Neural progenitor cell (in vitro differentiated cells): ENCODE data around the gene TMCC3. TPM values are rescaled to one million over a fixed set of nuclear protein-coding genes. Genes with fewer than 3 reads are reported as not detected.

Source experiments
- DNase-seq: peaks from one replicate; pipeline ENCODE4 v3.0.0-alpha.2; 2016; ENCODE audit warnings: low spot score
- H2AFZ ChIP-seq: fragments of 200-600 bp; sonication (generic); replicated peaks from 2 replicates; pipeline ENCODE4 v1.6.1; 2016; ENCODE audit warnings: antibody characterized with exemption
- H3F3A ChIP-seq: fragments of 200-600 bp; sonication (generic); 2 replicates; pipeline ENCODE4 v1.6.1; 2016; ENCODE audit warnings: antibody characterized with exemption, low read depth
- H3K27ac ChIP-seq: fragments of 200-600 bp; sonication (generic); 2 replicates; pipeline ENCODE4 v1.5.1; 2016; ENCODE audit warnings: mild to moderate bottlenecking
- H3K27me3 ChIP-seq: fragments of 200-600 bp; sonication (generic); 2 replicates; pipeline ENCODE4 v1.6.1; 2016; ENCODE audit warnings: mild to moderate bottlenecking, moderate library complexity
- H3K36me3 ChIP-seq: fragments of 200-600 bp; sonication (generic); 2 replicates; pipeline ENCODE4 v1.5.1; 2016
- H3K4me1 ChIP-seq: fragments of 200-600 bp; sonication (generic); 2 replicates; pipeline ENCODE4 v1.6.1; 2016; ENCODE audit warnings: mixed run types
- H3K4me2 ChIP-seq: fragments of 200-600 bp; sonication (generic); 2 replicates; pipeline ENCODE4 v1.6.1; 2016
- H3K4me3 ChIP-seq: fragments of 200-600 bp; sonication (generic); 2 replicates; pipeline ENCODE4 v1.5.1; 2016
- H3K79me2 ChIP-seq: fragments of 200-600 bp; sonication (generic); 2 replicates; pipeline ENCODE4 v1.6.1; 2016; ENCODE audit warnings: low read depth
- H3K9ac ChIP-seq: fragments of 200-600 bp; sonication (generic); 2 replicates; pipeline ENCODE4 v1.6.1; 2016
- H3K9me3 ChIP-seq: fragments of 200-600 bp; sonication (generic); 2 replicates; pipeline ENCODE4 v1.5.1; 2016; ENCODE audit warnings: low read depth
- H4K20me1 ChIP-seq: fragments of 200-600 bp; sonication (generic); 2 replicates; pipeline ENCODE4 v1.6.1; 2016; ENCODE audit warnings: low read depth
- H3K27ac Mint-ChIP-seq: 3 replicates; pipeline ENCODE4 v1.8.0; 2021; ENCODE audit warnings: mixed read lengths
- H3K27me3 Mint-ChIP-seq: 2 replicates; pipeline ENCODE4 v1.8.0; 2022; ENCODE audit warnings: low read depth, mild to moderate bottlenecking, inconsistent platforms, moderate library complexity, mixed read lengths; ENCODE audit not compliant: insufficient read depth
- H3K36me3 Mint-ChIP-seq: 3 replicates; pipeline ENCODE4 v1.8.0; 2021; ENCODE audit warnings: mixed read lengths
- H3K4me1 Mint-ChIP-seq: 3 replicates; pipeline ENCODE4 v1.8.0; 2021; ENCODE audit warnings: mixed read lengths
- H3K4me3 Mint-ChIP-seq: 3 replicates; pipeline ENCODE4 v1.8.0; 2021; ENCODE audit warnings: mild to moderate bottlenecking, moderate library complexity, mixed read lengths
- H3K9me3 Mint-ChIP-seq: 3 replicates; pipeline ENCODE4 v1.8.0; 2020; ENCODE audit warnings: mixed read lengths
- CTCF ChIP-seq: fragments of 200-600 bp; sonication (generic); IDR thresholded peaks from 2 replicates; pipeline ENCODE4 v1.5.1; 2017; ENCODE audit warnings: antibody characterized with exemption, mild to moderate bottlenecking
- EZH2 ChIP-seq: fragments of 200-600 bp; sonication (generic); IDR thresholded peaks from 2 replicates; pipeline ENCODE4 v1.6.1; 2017; ENCODE audit warnings: antibody characterized with exemption, mild to moderate bottlenecking, moderate library complexity
- EZH2phosphoT487 ChIP-seq: fragments of 200-600 bp; sonication (generic); IDR thresholded peaks from 2 replicates; pipeline ENCODE4 v1.6.1; 2017; ENCODE audit warnings: antibody characterized with exemption
- total RNA-seq: library from RNA; depleted of rRNA; stranded (reverse); fragments of >200 nt; gene quantifications from 2 replicates; pipeline ENCODE4 v1.2.3, GENCODE V29; 2015; ENCODE audit warnings: low replicate concordance

TMCC3 gene
- total RNA-seq, 1 donor from 2014 or later, result 9.5 TPM

GRCh38 chr12:94676922-94677321 lies 26.6 kb upstream of the TMCC3 start:
- Mint-ChIP-seq H3K36me3 (no peaks in the 10 kb centered on the region), H3K4me3 (no peak overlapping the region), H3K27me3 (peaks cover 4% of the 10 kb centered on the region), H3K4me1 (peaks cover 12% of the 10 kb centered on the region), H3K27ac (no peak overlapping the region), H3K9me3 (peaks cover 3% of the 10 kb centered on the region)
- no peaks in the 10 kb centered on the region for H3K36me3 ChIP-seq
- H3K4me3 ChIP-seq, result no peak overlapping the region
- no peak overlapping the region for H3K9ac ChIP-seq
- no peaks in the 10 kb centered on the region for H3F3A ChIP-seq
- no peaks in the 10 kb centered on the region for H3K79me2 ChIP-seq
- DNase-seq, result no peak
- no peak overlapping the region for H2AFZ ChIP-seq
- H3K9me3 ChIP-seq, result no peaks in the 10 kb centered on the region
- no peaks in the 10 kb centered on the region for H3K4me1 ChIP-seq
- H4K20me1 ChIP-seq, result no peaks in the 10 kb centered on the region
- no peak overlapping the region for H3K27ac ChIP-seq
- H3K27me3 ChIP-seq, result no peaks in the 10 kb centered on the region
- TF ChIP-seq EZH2phosphoT487, result no peak
- TF ChIP-seq CTCF, result no peak
- no peak for TF ChIP-seq EZH2
- H3K4me2 ChIP-seq, result no peak overlapping the region

DNA sequence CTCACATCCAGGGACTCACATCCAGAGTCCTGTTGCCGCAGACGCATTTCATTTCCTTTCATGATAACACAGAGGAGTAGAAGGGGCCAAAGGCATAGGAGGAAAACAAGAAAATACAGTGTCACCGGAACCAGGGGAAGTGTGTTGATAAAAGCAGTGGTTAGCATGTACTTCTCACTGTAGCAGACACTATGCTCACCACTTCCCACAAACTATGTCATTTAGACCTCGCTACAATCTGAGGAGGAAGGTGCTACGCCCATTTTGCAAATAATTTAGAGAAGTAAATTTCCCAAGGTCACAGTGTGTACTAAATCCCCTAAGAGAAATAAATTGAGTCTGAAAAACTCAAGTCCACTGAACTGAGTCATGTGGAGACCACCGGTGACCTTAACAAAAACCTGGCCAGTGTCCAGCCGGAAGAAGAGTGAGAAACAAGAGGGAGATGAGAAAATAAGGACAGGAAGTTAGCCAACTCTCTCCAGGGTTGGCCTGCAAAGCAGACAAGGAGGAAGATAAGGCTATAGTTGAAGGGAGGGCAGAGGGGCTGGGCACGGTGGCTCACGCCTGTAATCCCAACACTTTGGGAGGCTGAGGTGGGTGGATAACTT lies 25.8 kb upstream of the TMCC3 start:
- TF ChIP-seq EZH2phosphoT487 (no peak), EZH2 (no peak), CTCF (no peak)
- H3K9ac ChIP-seq, result no peak overlapping the region
- H3K36me3 ChIP-seq, result no peaks in the 10 kb centered on the region
- H3K27me3 ChIP-seq, result no peaks in the 10 kb centered on the region
- no peaks in the 10 kb centered on the region for H4K20me1 ChIP-seq
- no peaks in the 10 kb centered on the region for H3K9me3 ChIP-seq
- Mint-ChIP-seq H3K36me3 (no peaks in the 10 kb centered on the region), H3K9me3 (peaks cover 3% of the 10 kb centered on the region), H3K4me1 (peaks cover 16% of the 10 kb centered on the region), H3K27me3 (peaks cover 4% of the 10 kb centered on the region), H3K4me3 (no peak overlapping the region), H3K27ac (no peak overlapping the region)
- no peak overlapping the region for H3K4me3 ChIP-seq
- no peak overlapping the region for H2AFZ ChIP-seq
- H3K27ac ChIP-seq, result no peak overlapping the region
- H3K4me2 ChIP-seq, result no peak overlapping the region
- H3K79me2 ChIP-seq, result no peaks in the 10 kb centered on the region
- DNase-seq, result no peak
- no peaks in the 10 kb centered on the region for H3K4me1 ChIP-seq
- H3F3A ChIP-seq, result no peaks in the 10 kb centered on the region

DNA sequence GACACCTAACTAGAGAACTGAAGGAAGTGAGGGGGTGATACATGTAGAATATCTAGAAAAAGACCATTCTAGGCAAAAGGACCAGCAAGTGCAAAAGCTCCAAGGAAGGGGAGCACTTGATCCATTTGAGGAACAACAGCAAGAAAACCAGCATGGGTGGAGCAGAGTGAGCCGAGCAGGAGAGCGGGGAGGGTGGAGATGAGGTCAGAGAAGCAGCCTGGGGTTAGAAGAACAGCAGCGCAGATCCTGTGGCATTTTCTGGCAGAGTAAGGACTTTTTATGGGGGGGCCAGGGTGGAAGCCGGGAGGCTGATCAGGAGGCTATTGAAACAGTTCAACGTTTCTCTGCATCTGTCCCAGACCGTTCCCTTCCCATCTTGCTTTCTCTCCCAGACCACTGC lies 24.5 kb upstream of the TMCC3 start:
- no peak overlapping the region for H3K9ac ChIP-seq
- H3K36me3 Mint-ChIP-seq, result no peaks in the 10 kb centered on the region
- no peaks in the 10 kb centered on the region for H3K9me3 ChIP-seq
- no peak for DNase-seq
- no peak overlapping the region for H3K27ac ChIP-seq
- no peak overlapping the region for H3K4me3 ChIP-seq
- H3K27ac Mint-ChIP-seq, result peak overlapping the region; percentile 5
- H3K4me1 ChIP-seq, result no peaks in the 10 kb centered on the region
- H3K27me3 ChIP-seq, result no peaks in the 10 kb centered on the region
- H2AFZ ChIP-seq, result no peak overlapping the region
- H3K79me2 ChIP-seq, result no peaks in the 10 kb centered on the region
- H3K4me2 ChIP-seq, result no peak overlapping the region
- no peak for TF ChIP-seq CTCF
- TF ChIP-seq EZH2, result no peak
- TF ChIP-seq EZH2phosphoT487, result no peak
- no peak overlapping the region for H3K4me3 Mint-ChIP-seq
- no peaks in the 10 kb centered on the region for H3K9me3 Mint-ChIP-seq
- H4K20me1 ChIP-seq, result no peaks in the 10 kb centered on the region
- H3F3A ChIP-seq, result no peaks in the 10 kb centered on the region
- peaks cover 24% of the 10 kb centered on the region for H3K4me1 Mint-ChIP-seq
- H3K36me3 ChIP-seq, result no peaks in the 10 kb centered on the region
- H3K27me3 Mint-ChIP-seq, result peaks cover 2% of the 10 kb centered on the region
